HEK293 (cell line): ENCODE measurements around the gene SYT13.
A peak's percentile ranks its signal among the peaks of the same experiment; 100 is the strongest.

Source experiments
- CTCF ChIA-PET: fragments of 350-600 bp; formaldehyde crosslinking; extraction: SDS; loops from one replicate; lab custom pipeline; 2021; ENCODE audit warnings: antibody characterized with exemption; lab: Yijun Ruan, JAX
- POLR2A ChIA-PET: fragments of 300-600 bp; formaldehyde crosslinking; extraction: SDS; loops from one replicate; lab custom pipeline; 2020; ENCODE audit warnings: antibody characterized with exemption, inconsistent platforms; lab: Yijun Ruan, JAX
- H3K27ac ChIP-seq: fragments of 200-500 bp; sonication (Bioruptor generic); 2 replicates; pipeline ENCODE4 v1.5.1; 2014; ENCODE audit warnings: low read depth, low read length, control low read depth, inconsistent platforms; ENCODE audit errors: extremely low read depth
- H3K36me3 ChIP-seq, 2 experiments: fragments of 200-500 bp in 1 of 2; sonication (Bioruptor generic) in 1 of 2; 1 replicate in 1 of 2; 2 replicates in 1 of 2; pipeline ENCODE4 v1.5.1; 2014 to 2017; ENCODE audit warnings: inconsistent platforms in 2 of 2, low read length in 2 of 2; ENCODE audit not compliant: control insufficient read depth in 2 of 2, insufficient read depth in 1 of 2
- H3K4me1 ChIP-seq: fragments of 200-500 bp; sonication (Bioruptor generic); 2 replicates; pipeline ENCODE4 v1.5.1; 2014; ENCODE audit warnings: mild to moderate bottlenecking, low read length, inconsistent platforms; ENCODE audit not compliant: control insufficient read depth, insufficient read depth
- H3K4me3 ChIP-seq: 2 replicates; pipeline ENCODE4 v1.5.1; 2011; ENCODE audit warnings: low read depth, mild to moderate bottlenecking, control low read depth, low read length, moderate library complexity
- H3K9me3 ChIP-seq: fragments of 200-500 bp; sonication (Bioruptor generic); 2 replicates; pipeline ENCODE4 v1.5.1; 2014; ENCODE audit warnings: low read depth, low read length, inconsistent platforms; ENCODE audit not compliant: control insufficient read depth, insufficient read depth
- BCL11B ChIP-seq: fragments of 450-650 bp; formaldehyde crosslinking; IDR thresholded peaks from 2 replicates; pipeline ENCODE4 v1.5.1; 2016; ENCODE audit warnings: low read depth, missing biosample characterization, missing genetic modification characterization
- FEZF1 ChIP-seq: fragments of 450-650 bp; formaldehyde crosslinking; IDR thresholded peaks from 2 replicates; pipeline ENCODE4 v1.5.1; 2016; ENCODE audit warnings: missing biosample characterization, missing genetic modification characterization
- ZFP69B ChIP-seq: fragments of 450-650 bp; formaldehyde crosslinking; IDR thresholded peaks from 2 replicates; pipeline ENCODE4 v1.5.1; 2016; ENCODE audit warnings: missing biosample characterization, missing genetic modification characterization
- ZIC2 ChIP-seq: fragments of 450-650 bp; formaldehyde crosslinking; IDR thresholded peaks from 2 replicates; pipeline ENCODE4 v1.5.1; 2016; ENCODE audit warnings: missing biosample characterization, missing genetic modification characterization
- ZNF146 ChIP-seq: fragments of 450-650 bp; formaldehyde crosslinking; IDR thresholded peaks from 2 replicates; pipeline ENCODE4 v1.5.1; 2016; ENCODE audit warnings: missing biosample characterization, missing genetic modification characterization
- ZNF175 ChIP-seq: fragments of 450-650 bp; formaldehyde crosslinking; IDR thresholded peaks from 2 replicates; pipeline ENCODE4 v1.5.1; 2016; ENCODE audit warnings: missing biosample characterization, missing genetic modification characterization
- ZNF184 ChIP-seq: fragments of 450-650 bp; IDR thresholded peaks from 2 replicates; pipeline ENCODE4 v1.5.1; 2018; ENCODE audit warnings: missing biosample characterization, mild to moderate bottlenecking, missing genetic modification characterization
- ZNF239 ChIP-seq: fragments of 450-650 bp; formaldehyde crosslinking; IDR thresholded peaks from 2 replicates; pipeline ENCODE4 v1.5.1; 2016; ENCODE audit warnings: missing biosample characterization, missing genetic modification characterization
- ZNF302 ChIP-seq: fragments of 450-650 bp; formaldehyde crosslinking; IDR thresholded peaks from 2 replicates; pipeline ENCODE4 v1.5.1; 2016; ENCODE audit warnings: missing biosample characterization, missing genetic modification characterization, low read depth
- ZNF324 ChIP-seq: fragments of 450-650 bp; formaldehyde crosslinking; IDR thresholded peaks from 2 replicates; pipeline ENCODE4 v1.5.1; 2016; ENCODE audit warnings: missing biosample characterization, missing genetic modification characterization
- ZNF366 ChIP-seq: fragments of 450-650 bp; formaldehyde crosslinking; conservative IDR thresholded peaks from 2 replicates; pipeline ENCODE4 v1.5.1; 2016; ENCODE audit warnings: missing biosample characterization, missing genetic modification characterization
- ZNF473 ChIP-seq: fragments of 450-650 bp; formaldehyde crosslinking; IDR thresholded peaks from 2 replicates; pipeline ENCODE4 v1.5.1; 2017; ENCODE audit warnings: missing biosample characterization, missing genetic modification characterization
- ZNF600 ChIP-seq: fragments of 450-650 bp; formaldehyde crosslinking; IDR thresholded peaks from 2 replicates; pipeline ENCODE4 v1.5.1; 2016; ENCODE audit warnings: missing biosample characterization, missing genetic modification characterization
- ZNF623 ChIP-seq: fragments of 450-650 bp; formaldehyde crosslinking; IDR thresholded peaks from 2 replicates; pipeline ENCODE4 v1.5.1; 2016; ENCODE audit warnings: missing biosample characterization, missing genetic modification characterization
- ZNF660 ChIP-seq: fragments of 450-650 bp; IDR thresholded peaks from 2 replicates; pipeline ENCODE4 v1.5.1; 2018; ENCODE audit warnings: missing biosample characterization, mild to moderate bottlenecking, missing genetic modification characterization
- ZNF777 ChIP-seq: fragments of 450-650 bp; formaldehyde crosslinking; IDR thresholded peaks from 2 replicates; pipeline ENCODE4 v1.5.1; 2017; ENCODE audit warnings: missing biosample characterization, missing genetic modification characterization, borderline replicate concordance
- TF ChIP-seq, protein P1 (sequence below): fragments of 450-650 bp; formaldehyde crosslinking; IDR thresholded peaks from 2 replicates; pipeline ENCODE4 v1.5.1; 2017; ENCODE audit warnings: missing biosample characterization, missing genetic modification characterization
- TF ChIP-seq, protein P2 (sequence below): fragments of 450-650 bp; formaldehyde crosslinking; IDR thresholded peaks from 2 replicates; pipeline ENCODE4 v1.5.1; 2016; ENCODE audit warnings: missing biosample characterization, missing genetic modification characterization
- TF ChIP-seq, protein P3 (sequence below): fragments of 450-650 bp; formaldehyde crosslinking; IDR thresholded peaks from 2 replicates; pipeline ENCODE4; 2016; ENCODE audit warnings: missing biosample characterization, missing genetic modification characterization
- TF ChIP-seq, protein P4 (sequence below): sonication (generic); formaldehyde crosslinking; IDR thresholded peaks from 2 replicates; pipeline ENCODE4 v1.8.1; 2022; ENCODE audit warnings: mild to moderate bottlenecking, moderate library complexity, missing genetic modification reagents

The SYT13 gene

DNA sequence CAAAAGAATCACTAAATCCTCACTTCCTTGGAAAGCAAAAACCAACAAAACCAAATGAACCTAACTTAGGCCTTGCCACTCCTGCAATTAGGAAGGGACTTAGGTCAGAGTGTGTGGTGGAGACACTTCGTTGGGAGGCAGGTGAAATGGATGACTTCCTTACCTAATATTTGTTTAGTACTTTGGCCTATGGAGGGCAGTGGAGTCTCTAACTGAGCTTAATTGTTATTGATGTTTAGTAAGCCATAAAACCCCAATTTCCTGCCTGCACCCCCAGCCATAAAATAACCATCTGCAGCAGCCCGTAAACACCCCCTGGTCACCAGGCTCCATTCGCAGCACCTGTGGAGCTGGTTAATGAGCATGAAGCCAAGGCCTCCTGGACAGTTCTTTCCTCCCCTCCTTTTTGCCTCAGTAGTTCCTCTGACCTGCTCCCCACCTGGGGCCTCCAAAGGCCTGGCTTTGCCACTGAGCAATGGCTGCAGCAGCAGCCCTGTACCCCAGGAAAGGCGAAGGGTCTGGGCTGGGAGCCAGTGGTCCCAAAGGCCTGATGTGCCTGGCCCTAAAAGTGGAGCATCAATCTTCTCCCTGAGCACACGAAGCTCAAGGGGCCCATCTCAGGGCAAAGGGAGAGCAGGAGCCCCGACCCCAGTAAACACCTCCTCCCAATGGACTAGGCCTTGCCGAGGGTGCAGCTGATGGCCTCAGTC lies 15.6 kb upstream of the SYT13 start:
- Histone ChIP-seq H3K36me3 (no peaks in the 10 kb centered on the region), H3K27ac (no peak overlapping the region), H3K9me3 (no peaks in the 10 kb centered on the region), H3K4me1 (no peaks in the 10 kb centered on the region)
- POLR2A ChIA-PET = no interaction called here
- CTCF ChIA-PET = interaction anchor here (0.8 kb wide), 1 partner anchor 477 kb away, joined by 4 read pairs; no protein-coding TSS in a partner anchor
- TF ChIP-seq ZNF146 (tag by site-specific recombination) = no peak
- TF ChIP-seq ZIC2 (tag by site-specific recombination) = peak; percentile 41
- TF ChIP-seq, all 188 proteins: peak for 1
- no peak overlapping the region for H3K4me3 ChIP-seq

DNA sequence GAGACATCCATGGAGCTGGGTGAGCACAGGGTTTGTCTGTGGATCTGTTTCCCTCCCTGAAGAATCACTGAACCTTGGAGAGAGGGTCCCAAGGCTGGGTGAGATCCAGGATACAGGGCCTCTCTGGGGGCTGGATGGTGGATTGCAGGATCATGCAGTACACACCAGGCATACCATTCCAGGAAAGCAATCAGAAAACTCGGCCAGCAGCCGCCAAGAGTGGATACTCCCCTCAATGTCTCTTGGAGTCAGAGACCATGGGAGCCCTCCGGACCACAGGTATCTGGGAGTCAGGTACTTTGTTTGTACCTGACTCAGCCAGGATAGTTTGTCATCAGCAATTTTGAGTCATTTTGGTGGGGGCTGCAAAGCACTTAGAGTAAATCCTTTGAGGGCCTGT lies 14.6 kb upstream of the SYT13 start:
- ChIA-PET CTCF (interaction anchor here (0.6 to 0.7 kb wide), 2 partner anchors 180 to 190 kb away, joined by 3 to 4 read pairs; no protein-coding TSS in a partner anchor), POLR2A (no interaction called here)
- TF ChIP-seq ZNF239 (tag by site-specific recombination) (no peak), ZNF175 (tag by site-specific recombination) (no peak), BCL11B (no peak), ZNF600 (tag by site-specific recombination) (no peak), ZNF366 (tag by site-specific recombination) (no peak), FEZF1 (tag by site-specific recombination) (no peak), ZNF324 (tag by site-specific recombination) (no peak), ZFP69B (tag by site-specific recombination) (no peak), ZNF777 (tag by site-specific recombination) (no peak), ZNF302 (tag by site-specific recombination) (no peak), ZNF623 (no peak), ZNF660 (no peak), ZNF184 (tag by site-specific recombination) (no peak), ZNF473 (tag by site-specific recombination) (no peak)
- TF ChIP-seq, protein P1, sequence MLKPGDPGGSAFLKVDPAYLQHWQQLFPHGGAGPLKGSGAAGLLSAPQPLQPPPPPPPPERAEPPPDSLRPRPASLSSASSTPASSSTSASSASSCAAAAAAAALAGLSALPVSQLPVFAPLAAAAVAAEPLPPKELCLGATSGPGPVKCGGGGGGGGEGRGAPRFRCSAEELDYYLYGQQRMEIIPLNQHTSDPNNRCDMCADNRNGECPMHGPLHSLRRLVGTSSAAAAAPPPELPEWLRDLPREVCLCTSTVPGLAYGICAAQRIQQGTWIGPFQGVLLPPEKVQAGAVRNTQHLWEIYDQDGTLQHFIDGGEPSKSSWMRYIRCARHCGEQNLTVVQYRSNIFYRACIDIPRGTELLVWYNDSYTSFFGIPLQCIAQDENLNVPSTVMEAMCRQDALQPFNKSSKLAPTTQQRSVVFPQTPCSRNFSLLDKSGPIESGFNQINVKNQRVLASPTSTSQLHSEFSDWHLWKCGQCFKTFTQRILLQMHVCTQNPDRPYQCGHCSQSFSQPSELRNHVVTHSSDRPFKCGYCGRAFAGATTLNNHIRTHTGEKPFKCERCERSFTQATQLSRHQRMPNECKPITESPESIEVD = no peak
- TF ChIP-seq, protein P2, sequence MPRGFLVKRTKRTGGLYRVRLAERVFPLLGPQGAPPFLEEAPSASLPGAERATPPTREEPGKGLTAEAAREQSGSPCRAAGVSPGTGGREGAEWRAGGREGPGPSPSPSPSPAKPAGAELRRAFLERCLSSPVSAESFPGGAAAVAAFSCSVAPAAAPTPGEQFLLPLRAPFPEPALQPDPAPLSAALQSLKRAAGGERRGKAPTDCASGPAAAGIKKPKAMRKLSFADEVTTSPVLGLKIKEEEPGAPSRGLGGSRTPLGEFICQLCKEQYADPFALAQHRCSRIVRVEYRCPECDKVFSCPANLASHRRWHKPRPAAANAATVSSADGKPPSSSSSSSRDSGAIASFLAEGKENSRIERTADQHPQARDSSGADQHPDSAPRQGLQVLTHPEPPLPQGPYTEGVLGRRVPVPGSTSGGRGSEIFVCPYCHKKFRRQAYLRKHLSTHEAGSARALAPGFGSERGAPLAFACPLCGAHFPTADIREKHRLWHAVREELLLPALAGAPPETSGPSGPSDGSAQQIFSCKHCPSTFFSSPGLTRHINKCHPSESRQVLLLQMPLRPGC (tag by site-specific recombination) = no peak
- TF ChIP-seq, protein P3, sequence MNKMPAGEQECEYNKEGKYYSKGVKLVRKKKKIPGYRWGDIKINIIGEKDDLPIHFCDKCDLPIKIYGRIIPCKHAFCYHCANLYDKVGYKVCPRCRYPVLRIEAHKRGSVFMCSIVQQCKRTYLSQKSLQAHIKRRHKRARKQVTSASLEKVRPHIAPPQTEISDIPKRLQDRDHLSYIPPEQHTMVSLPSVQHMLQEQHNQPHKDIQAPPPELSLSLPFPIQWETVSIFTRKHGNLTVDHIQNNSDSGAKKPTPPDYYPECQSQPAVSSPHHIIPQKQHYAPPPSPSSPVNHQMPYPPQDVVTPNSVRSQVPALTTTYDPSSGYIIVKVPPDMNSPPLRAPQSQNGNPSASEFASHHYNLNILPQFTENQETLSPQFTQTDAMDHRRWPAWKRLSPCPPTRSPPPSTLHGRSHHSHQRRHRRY = no peak
- TF ChIP-seq, protein P4, sequence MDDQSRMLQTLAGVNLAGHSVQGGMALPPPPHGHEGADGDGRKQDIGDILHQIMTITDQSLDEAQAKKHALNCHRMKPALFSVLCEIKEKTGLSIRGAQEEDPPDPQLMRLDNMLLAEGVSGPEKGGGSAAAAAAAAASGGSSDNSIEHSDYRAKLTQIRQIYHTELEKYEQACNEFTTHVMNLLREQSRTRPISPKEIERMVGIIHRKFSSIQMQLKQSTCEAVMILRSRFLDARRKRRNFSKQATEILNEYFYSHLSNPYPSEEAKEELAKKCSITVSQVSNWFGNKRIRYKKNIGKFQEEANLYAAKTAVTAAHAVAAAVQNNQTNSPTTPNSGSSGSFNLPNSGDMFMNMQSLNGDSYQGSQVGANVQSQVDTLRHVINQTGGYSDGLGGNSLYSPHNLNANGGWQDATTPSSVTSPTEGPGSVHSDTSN (CRISPR knock-in tag) = no peak
- H3K9me3 ChIP-seq = no peaks in the 10 kb centered on the region
- no peaks in the 10 kb centered on the region for H3K36me3 ChIP-seq
- no peak overlapping the region for H3K27ac ChIP-seq
- H3K4me3 ChIP-seq = no peak overlapping the region
- H3K4me1 ChIP-seq = no peaks in the 10 kb centered on the region
